Measurements from ENCODE around the gene ZNF281. TPM values are rescaled to one million over a fixed set of nuclear protein-coding genes. Genes with fewer than 3 reads are reported as not detected.
A peak's percentile ranks its signal among the peaks of the same experiment; 100 is the strongest.

ZNF281 gene
- total RNA-seq, 1 donor: 29.7 TPM

GRCh38 chr1:200409203-200409760 is 554 bp downstream of the ZNF281 start:
- peak; percentile 17 for TF ChIP-seq CTCF (IDR thresholded peaks at IDR 0.05; ENCODE audit: insufficient read depth, low read length)
- peak; percentile 30 for DNase-seq (ENCODE audit: low read depth)
- H3K4me3 ChIP-seq (ENCODE audit: low read depth, low read length): peak overlapping the region; percentile 86

- H3K4me3 ChIP-seq (ENCODE audit: low read depth, low read length): no peak overlapping the region
- no peak for DNase-seq (ENCODE audit: low read depth)
- no peak for TF ChIP-seq CTCF (IDR thresholded peaks at IDR 0.05; ENCODE audit: insufficient read depth, low read length)
Observed at GRCh38 chr1:200406161-200406797, 3.6 kb downstream of the ZNF281 start.

GRCh38 chr1:200405264-200405663 is 4.6 kb downstream of the ZNF281 start:
- H3K4me3 ChIP-seq (ENCODE audit: low read depth, low read length): peak overlapping the region; percentile 20
- no peak for DNase-seq (ENCODE audit: low read depth)
- TF ChIP-seq CTCF (IDR thresholded peaks at IDR 0.05; ENCODE audit: insufficient read depth, low read length): no peak

GRCh38 chr1:200401708-200402107 is 8.1 kb downstream of the ZNF281 start:
- no peak for DNase-seq (ENCODE audit: low read depth)
- H3K4me3 ChIP-seq (ENCODE audit: low read depth, low read length): no peak overlapping the region
- no peak for TF ChIP-seq CTCF (IDR thresholded peaks at IDR 0.05; ENCODE audit: insufficient read depth, low read length)

GRCh38 chr1:200401263-200401662 is 8.6 kb downstream of the ZNF281 start:
- H3K4me3 ChIP-seq (ENCODE audit: low read depth, low read length): no peak overlapping the region
- TF ChIP-seq CTCF (IDR thresholded peaks at IDR 0.05; ENCODE audit: insufficient read depth, low read length): no peak
- no peak for DNase-seq (ENCODE audit: low read depth)

GRCh38 chr1:200400556-200400955 is 9.3 kb downstream of the ZNF281 start:
- DNase-seq (ENCODE audit: low read depth): no peak
- no peak overlapping the region for H3K4me3 ChIP-seq (ENCODE audit: low read depth, low read length)
- TF ChIP-seq CTCF (IDR thresholded peaks at IDR 0.05; ENCODE audit: insufficient read depth, low read length): no peak

GRCh38 chr1:200399860-200400259 is 10.0 kb downstream of the ZNF281 start:
- TF ChIP-seq CTCF (IDR thresholded peaks at IDR 0.05; ENCODE audit: insufficient read depth, low read length): no peak
- H3K4me3 ChIP-seq (ENCODE audit: low read depth, low read length): no peak overlapping the region
- no peak for DNase-seq (ENCODE audit: low read depth)

Data from fibroblast of the aortic adventitia (primary cell).